T-cell (primary cell): Measurements from ENCODE around the gene ADGRG1. TPM values are rescaled to one million over a fixed set of nuclear protein-coding genes. Genes with fewer than 3 reads are reported as not detected.

Experiments used
- ATAC-seq, 4 experiments: fragments of 200-7000 bp in 3 of 4; fragments of 150-1000 bp in 1 of 4; cut with Tn5 transposase; replicated peaks in 1 of 4; 1 replicate in 3 of 4; 2 replicates in 1 of 4; pipeline ENCODE4 v1.10.0; 2021; ENCODE audit warnings: moderate library complexity in 3 of 4, mild to moderate bottlenecking in 2 of 4, moderate number of reproducible peaks in 1 of 4
- CTCF ChIA-PET, 2 donors: fragments of 300-600 bp; sonication (Branson Sonifier 250); formaldehyde crosslinking; loops; one replicate each; lab custom pipeline; 2022; ENCODE audit warnings: antibody characterized with exemption in 2 of 2; lab: Charles Lee
- POLR2A ChIA-PET, 2 donors: fragments of 300-600 bp; sonication (Branson Sonifier 250); formaldehyde crosslinking; loops; one replicate each; lab custom pipeline; 2022; ENCODE audit warnings: antibody characterized with exemption in 2 of 2; lab: Charles Lee
- DNase-seq, 35 experiments: peaks; one replicate each; pipeline versions ENCODE4 v3.0.0 to v3.0.0-alpha.2; 2013 to 2023
- H3K27ac ChIP-seq: one replicate; pipeline ENCODE4 v1.5.1; 2013; ENCODE audit warnings: low read length
- H3K27me3 ChIP-seq, 2 experiments: replicated peaks in 1 of 2; 1 replicate in 1 of 2; 2 replicates in 1 of 2; pipeline versions ENCODE4 v1.6.1 to v1.7.0; 2013; ENCODE audit warnings: low read length in 1 of 2, mixed read lengths in 1 of 2; ENCODE audit not compliant: control insufficient read depth in 2 of 2, insufficient read depth in 2 of 2; ENCODE audit errors: extremely low read depth in 1 of 2
- H3K36me3 ChIP-seq, 2 donors: 1 replicate in 1 of 2; 2 replicates in 1 of 2; pipeline versions ENCODE4 v1.6.1 to v1.7.0; 2013; ENCODE audit warnings: low read length in 1 of 2; ENCODE audit not compliant: control insufficient read depth in 2 of 2, insufficient read depth in 1 of 2; ENCODE audit errors: extremely low read depth in 1 of 2
- H3K4me1 ChIP-seq, 2 experiments: 1 replicate in 1 of 2; 2 replicates in 1 of 2; pipeline versions ENCODE4 v1.6.1 to v1.7.0; 2013; ENCODE audit warnings: low read length in 2 of 2, mixed read lengths in 1 of 2; ENCODE audit not compliant: insufficient read depth in 2 of 2, control insufficient read depth in 1 of 2; ENCODE audit errors: extremely low read depth in 1 of 2
- H3K4me3 ChIP-seq, 2 donors: 1 replicate in 1 of 2; 2 replicates in 1 of 2; pipeline versions ENCODE4 v1.5.1 to v1.7.0; 2013; ENCODE audit warnings: mild to moderate bottlenecking in 2 of 2, low read length in 1 of 2, moderate library complexity in 1 of 2; ENCODE audit not compliant: control insufficient read depth in 1 of 2; ENCODE audit errors: extremely low read depth in 1 of 2
- H3K9me3 ChIP-seq: 2 replicates; pipeline ENCODE4 v1.7.0; 2013
- H3K27ac Mint-ChIP-seq, 2 donors: one replicate each; pipeline ENCODE4 v1.8.0; 2020 to 2021; ENCODE audit warnings: mild to moderate bottlenecking in 2 of 2, mixed read lengths in 2 of 2
- H3K27me3 Mint-ChIP-seq, 2 donors: one replicate each; pipeline ENCODE4 v1.8.0; 2021 to 2022; ENCODE audit warnings: mixed read lengths in 2 of 2
- H3K36me3 Mint-ChIP-seq: one replicate; pipeline ENCODE4 v1.8.0; 2021; ENCODE audit warnings: mixed read lengths
- H3K4me1 Mint-ChIP-seq, 3 donors: one replicate each; pipeline ENCODE4 v1.8.0; 2020 to 2022; ENCODE audit warnings: mixed read lengths in 3 of 3, mild to moderate bottlenecking in 1 of 3
- H3K4me3 Mint-ChIP-seq, 3 donors: one replicate each; pipeline ENCODE4 v1.8.0; 2020 to 2022; ENCODE audit warnings: mild to moderate bottlenecking in 3 of 3, mixed read lengths in 3 of 3, moderate library complexity in 3 of 3
- H3K9me3 Mint-ChIP-seq, 3 donors: one replicate each; pipeline ENCODE4 v1.8.0; 2020 to 2022; ENCODE audit warnings: mixed read lengths in 3 of 3
- WGBS: methylation state at CpG from one replicate; pipeline ENCODE4 v1.1.5; 2013; ENCODE audit warnings: missing lambda C conversion rate; ENCODE audit not compliant: insufficient coverage; 5-methylcytosine and 5-hydroxymethylcytosine counted together
- total RNA-seq, 35 experiments: library from RNA in 6 of 35; stranded (reverse) in 6 of 35; fragments of 120-200 nt in 1 of 35; gene quantifications; one replicate each; pipeline versions ENCODE4 v1.2.1 to v1.2.4 and lab custom pipeline; 2013 to 2026

Gene ADGRG1
- total RNA-seq (10 to 100 TPM in 4 of 5 donors, 1 to 10 TPM in 1; 7.8 to 91.7 (median 11.7) TPM), total RNA-seq (lab: John Stamatoyannopoulos, UW) (1.7 to 32.5 (median 8.0) reads per million in 29 experiments)
- total RNA-seq (2013), result 38.4 TPM

DNA sequence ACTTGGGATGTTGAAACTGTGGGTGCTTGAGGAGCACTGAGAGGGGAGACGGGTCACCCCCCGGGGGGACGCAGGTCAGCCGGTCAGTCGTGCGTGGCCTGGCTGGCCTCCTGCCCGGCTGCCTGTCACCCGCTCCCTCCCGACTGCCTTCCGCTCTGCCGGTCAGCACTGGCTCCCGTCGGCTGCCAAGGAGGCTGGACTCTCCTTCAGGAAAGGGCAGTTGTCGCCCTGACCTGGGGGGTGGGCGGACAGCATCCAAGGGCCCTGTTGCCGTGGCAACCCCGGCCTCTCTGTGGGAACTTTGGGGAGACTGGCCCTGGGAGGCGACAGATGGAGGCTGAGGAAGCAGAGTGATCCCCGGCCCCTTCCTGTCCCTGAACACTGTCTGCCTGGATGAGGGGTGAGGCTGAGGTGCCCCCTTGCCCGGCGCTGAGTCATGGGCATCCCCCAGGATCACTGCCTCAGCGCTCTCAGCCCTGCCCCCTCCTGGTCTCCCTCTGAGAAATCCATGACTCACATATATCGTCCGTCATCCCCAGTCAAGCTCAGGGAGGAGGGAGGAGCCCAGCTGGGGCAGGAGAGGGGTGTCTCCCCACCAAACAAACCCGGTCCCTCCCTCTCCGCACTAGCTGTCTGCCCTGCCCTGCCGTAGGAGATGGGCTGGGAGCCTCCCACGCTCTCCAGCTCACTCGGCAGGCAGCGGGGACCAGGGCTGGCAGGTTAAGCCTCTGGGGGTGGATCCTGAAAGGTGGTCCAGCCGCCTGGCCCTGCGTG lies at the start of gene ADGRG1:
ADGRG1 (plus strand) TSS at position 623 of the 774 bp plus-strand sequence. CDS start 21,658 bp downstream, outside the sequence.
- WGBS, result 57% methylated on average over 24 of the region's 32 CpGs
- peaks cover 20 to 29% of the 10 kb centered on the region in 2 donors for H3K27me3 Mint-ChIP-seq
- Histone ChIP-seq H3K9me3 (no peaks in the 10 kb centered on the region), H3K27ac (no peak within 1 kb of the TSS), H3K36me3 (no peaks in the 10 kb centered on the region), H3K4me3 (peak within 1 kb of the TSS in 1 of 2 donors; percentile 34), H3K4me1 (peaks cover 0 to 29% of the 10 kb centered on the region in 2 experiments), H3K27me3 (peaks cover 0 to 54% of the 10 kb centered on the region in 2 experiments)
- DNase-seq, result peak in 6 of 35 experiments; percentile 4 to 45 (median 18)
- H3K36me3 Mint-ChIP-seq, result no peaks in the 10 kb centered on the region
- H3K4me1 Mint-ChIP-seq, result peaks cover 11 to 24% (median 13%) of the 10 kb centered on the region in 3 donors
- no peaks in the 10 kb centered on the region for H3K9me3 Mint-ChIP-seq
- ChIA-PET CTCF (no interaction called here), POLR2A (no interaction called here)
- H3K4me3 Mint-ChIP-seq, result peak within 1 kb of the TSS; percentile 8 to 37 (median 16)
- peak within 1 kb of the TSS in 1 of 2 donors; percentile 15 for H3K27ac Mint-ChIP-seq
- peak; percentile 33 to 46 (median 46) for ATAC-seq

GRCh38 chr16:57579361-57579665 lies 49.1 kb upstream of the ADGRG1 start:
- POLR2A ChIA-PET, result no interaction called here
- Histone ChIP-seq H3K9me3 (no peaks in the 10 kb centered on the region), H3K27me3 (no peaks in the 10 kb centered on the region), H3K4me1 (peaks cover 9 to 56% of the 10 kb centered on the region in 2 experiments), H3K27ac (peak overlapping the region; percentile 63), H3K4me3 (no peak overlapping the region), H3K36me3 (peaks cover 0 to 8% of the 10 kb centered on the region in 2 donors)
- peak overlapping the region in 1 of 3 donors; percentile 63 for H3K4me3 Mint-ChIP-seq
- no peak for DNase-seq
- peaks cover 0 to 8% of the 10 kb centered on the region in 2 donors for H3K27me3 Mint-ChIP-seq
- H3K36me3 Mint-ChIP-seq, result peaks cover 3% of the 10 kb centered on the region
- peaks cover 28 to 48% (median 30%) of the 10 kb centered on the region in 3 donors for H3K4me1 Mint-ChIP-seq
- H3K9me3 Mint-ChIP-seq, result no peaks in the 10 kb centered on the region
- 92% methylated on average over 2 of the region's 2 CpGs for WGBS
- peak overlapping the region; percentile 81 to 83 for H3K27ac Mint-ChIP-seq
- ATAC-seq, result no peak
- CTCF ChIA-PET, result interaction anchor here (0.6 to 1.2 kb wide), 5 partner anchors 57 to 188 kb away, joined by 3 to 6 read pairs (median 3); no protein-coding TSS in a partner anchor

DNA sequence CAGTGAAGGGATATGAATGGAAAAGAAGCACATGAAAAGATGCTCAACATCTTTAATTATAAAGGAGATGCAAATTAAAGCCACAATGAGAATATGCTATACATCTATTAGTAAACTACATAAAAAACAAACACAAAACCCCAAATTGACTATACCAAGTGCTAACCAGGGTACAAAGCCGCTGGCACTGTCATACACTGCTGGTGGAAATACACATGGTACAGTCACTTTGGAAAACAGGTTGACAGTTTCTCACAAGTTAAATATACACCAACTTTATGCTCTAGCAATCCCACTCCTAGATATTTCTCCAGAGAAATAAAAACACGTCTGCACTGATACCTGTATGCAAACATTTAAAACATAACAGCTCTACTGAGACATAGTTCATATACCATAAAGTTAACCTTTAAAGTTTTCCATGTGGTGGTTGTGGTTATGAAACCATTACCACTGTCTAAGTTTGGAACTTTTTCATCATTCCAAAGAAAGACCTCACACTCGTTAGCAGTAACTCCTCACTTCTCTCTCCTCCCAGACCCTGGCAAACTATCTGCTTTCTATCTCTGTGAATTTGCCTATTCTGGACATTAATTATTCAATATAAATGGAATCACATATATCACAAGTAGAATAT lies 43.3 kb upstream of the ADGRG1 start:
- ChIA-PET CTCF (interaction anchor here in 1 of 2 donors (0.7 to 1.0 kb wide), 3 partner anchors 14 to 135 kb away, joined by 3 to 6 read pairs (median 4); no protein-coding TSS in a partner anchor), POLR2A (interaction anchor here in 1 of 2 donors (0.7 kb wide), 1 partner anchor 16 kb away, joined by 9 read pairs; no protein-coding TSS in a partner anchor)
- DNase-seq (no peak), ATAC-seq (no peak)
- WGBS, result 50% methylated on average over 1 of the region's 3 CpGs
- no peak overlapping the region for H3K4me3 Mint-ChIP-seq
- peaks cover 0 to 23% (median 8%) of the 10 kb centered on the region in 3 donors for H3K4me1 Mint-ChIP-seq
- H3K4me3 ChIP-seq, result no peak overlapping the region
- peaks cover 0 to 4% of the 10 kb centered on the region in 2 donors for H3K27me3 Mint-ChIP-seq
- no peak overlapping the region for H3K27ac ChIP-seq
- H3K4me1 ChIP-seq, result peaks cover 0 to 34% of the 10 kb centered on the region in 2 experiments
- no peaks in the 10 kb centered on the region for H3K9me3 Mint-ChIP-seq
- no peaks in the 10 kb centered on the region for H3K36me3 ChIP-seq
- peak overlapping the region in 1 of 2 donors; percentile 24 for H3K27ac Mint-ChIP-seq
- no peaks in the 10 kb centered on the region for H3K36me3 Mint-ChIP-seq
- no peaks in the 10 kb centered on the region for H3K9me3 ChIP-seq
- H3K27me3 ChIP-seq, result no peaks in the 10 kb centered on the region

DNA sequence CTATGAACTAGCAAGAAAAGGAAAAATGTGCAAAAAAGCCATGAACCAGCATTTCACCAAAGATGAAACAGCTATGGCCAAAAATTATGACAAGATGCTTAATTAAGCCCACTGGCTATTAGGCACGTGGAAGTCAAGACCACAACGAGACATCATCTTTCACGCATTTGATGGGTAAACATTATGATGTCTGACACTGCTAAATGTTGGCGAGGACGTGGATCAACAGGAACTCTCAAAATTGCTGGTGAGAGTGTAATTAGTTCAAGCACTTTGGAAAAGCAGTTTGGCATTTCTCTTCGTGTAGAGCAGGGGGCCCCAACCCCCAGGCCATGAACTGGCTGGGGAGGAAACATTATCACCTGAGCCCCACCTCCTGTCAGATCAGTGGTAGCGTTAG lies 39.6 kb upstream of the ADGRG1 start:
- DNase-seq (peak in 1 of 35 experiments; percentile 4), ATAC-seq (no peak)
- no peaks in the 10 kb centered on the region for H3K27me3 ChIP-seq
- Mint-ChIP-seq H3K27ac (no peak overlapping the region), H3K27me3 (no peaks in the 10 kb centered on the region), H3K4me3 (no peak overlapping the region), H3K4me1 (peaks cover 27 to 52% (median 39%) of the 10 kb centered on the region in 3 donors), H3K9me3 (no peaks in the 10 kb centered on the region), H3K36me3 (no peaks in the 10 kb centered on the region)
- WGBS, result 59% methylated on average over 4 of the region's 7 CpGs
- H3K27ac ChIP-seq, result peak overlapping the region; percentile 15
- no peaks in the 10 kb centered on the region for H3K36me3 ChIP-seq
- ChIA-PET POLR2A (interaction anchor here in 1 of 2 donors (0.6 to 0.7 kb wide), 3 partner anchors 8 to 363 kb away, joined by 4 to 12 read pairs (median 8); no protein-coding TSS in a partner anchor), CTCF (interaction anchor here in 1 of 2 donors (0.7 to 1.4 kb wide), 2 partner anchors 13 to 49 kb away, joined by 3 to 4 read pairs; no protein-coding TSS in a partner anchor)
- no peak overlapping the region for H3K4me3 ChIP-seq
- peaks cover 17 to 55% of the 10 kb centered on the region in 2 experiments for H3K4me1 ChIP-seq
- no peaks in the 10 kb centered on the region for H3K9me3 ChIP-seq

DNA sequence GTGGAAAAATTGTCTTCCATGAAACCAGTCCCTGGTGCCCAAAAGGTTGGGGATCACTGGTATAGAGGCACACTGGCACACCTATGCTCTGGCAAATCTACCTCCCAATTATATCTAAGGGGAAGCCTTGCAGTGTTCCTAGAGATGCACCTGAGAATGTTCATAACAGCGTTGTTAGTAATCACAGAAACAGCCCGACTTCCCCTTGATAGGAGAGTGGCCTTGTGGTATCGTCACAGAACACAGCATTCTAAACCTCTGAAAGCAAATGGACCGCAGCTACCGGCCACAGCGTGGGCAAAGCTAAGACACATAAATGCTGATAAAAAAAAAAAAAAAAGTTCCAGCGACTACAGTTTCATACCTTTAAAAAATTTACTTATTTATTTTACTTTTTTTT lies 39.1 kb upstream of the ADGRG1 start:
- no peak overlapping the region for H3K4me3 ChIP-seq
- peak in 12 of 35 experiments; percentile 17 to 62 (median 24) for DNase-seq
- no peaks in the 10 kb centered on the region for H3K36me3 ChIP-seq
- no peaks in the 10 kb centered on the region for H3K9me3 Mint-ChIP-seq
- no peaks in the 10 kb centered on the region for H3K27me3 Mint-ChIP-seq
- no peaks in the 10 kb centered on the region for H3K36me3 Mint-ChIP-seq
- H3K27ac Mint-ChIP-seq, result no peak overlapping the region
- H3K9me3 ChIP-seq, result no peaks in the 10 kb centered on the region
- 94% methylated on average over 2 of the region's 7 CpGs for WGBS
- peak overlapping the region; percentile 15 for H3K27ac ChIP-seq
- ChIA-PET POLR2A (interaction anchor here (0.6 to 0.7 kb wide), 7 partner anchors 8 to 1075 kb away, joined by 3 to 12 read pairs (median 4); no protein-coding TSS in a partner anchor), CTCF (interaction anchor here (0.6 to 2.3 kb wide), 6 partner anchors 12 to 1439 kb away, joined by 3 to 13 read pairs (median 4); no protein-coding TSS in a partner anchor)
- H3K4me1 ChIP-seq, result peaks cover 17 to 56% of the 10 kb centered on the region in 2 experiments
- no peaks in the 10 kb centered on the region for H3K27me3 ChIP-seq
- H3K4me3 Mint-ChIP-seq, result no peak overlapping the region
- ATAC-seq, result no peak
- peaks cover 27 to 53% (median 40%) of the 10 kb centered on the region in 3 donors for H3K4me1 Mint-ChIP-seq
